Activated T-helper 1 cell treated with anti-CD3 and anti-CD28 coated beads, Interleukin-12 subunit alpha, Interleukin-12 subunit beta, Interleukin-2, Interleukin-4 antibody, amounts not matched to agents 30 ng/mL and 10 ng/mL and 1 ng/mL, durations not matched to agents 14 hours and 24 hours and 36 hours (primary cell): ENCODE data around the gene TMEM123. TPM values are rescaled to one million over a fixed set of nuclear protein-coding genes. Genes with fewer than 3 reads are reported as not detected.

Experiments used
- DNase-seq: peaks from one replicate; pipeline ENCODE4 v3.0.0; 2021; ENCODE audit warnings: low spot score
- H3K27ac Mint-ChIP-seq: one replicate; pipeline ENCODE4 v1.8.0; 2021; ENCODE audit warnings: mild to moderate bottlenecking, mixed read lengths
- H3K27me3 Mint-ChIP-seq: one replicate; pipeline ENCODE4 v1.8.0; 2022; ENCODE audit warnings: mild to moderate bottlenecking, moderate library complexity, mixed read lengths; ENCODE audit not compliant: insufficient read depth
- H3K36me3 Mint-ChIP-seq: one replicate; pipeline ENCODE4 v1.8.0; 2021; ENCODE audit warnings: low read depth, mixed read lengths
- H3K4me1 Mint-ChIP-seq: one replicate; pipeline ENCODE4 v1.8.0; 2021; ENCODE audit warnings: low read depth, mixed read lengths
- H3K4me3 Mint-ChIP-seq: one replicate; pipeline ENCODE4 v1.8.0; 2021; ENCODE audit warnings: mild to moderate bottlenecking, moderate library complexity, mixed read lengths
- H3K9me3 Mint-ChIP-seq: one replicate; pipeline ENCODE4 v1.8.0; 2021; ENCODE audit warnings: mixed read lengths
- intact Hi-C: fragments of 100-400 bp; cut with micrococcal nuclease; formaldehyde crosslinking; loops from one replicate; pipeline ENCODE4 v1.15.1; 2024
- total RNA-seq: library from RNA; stranded (reverse); gene quantifications from 2 replicates; pipeline ENCODE4 v1.2.3, GENCODE V29; 2022

Gene TMEM123
- total RNA-seq, 1 donor from 2014 or later: 231 TPM

DNA sequence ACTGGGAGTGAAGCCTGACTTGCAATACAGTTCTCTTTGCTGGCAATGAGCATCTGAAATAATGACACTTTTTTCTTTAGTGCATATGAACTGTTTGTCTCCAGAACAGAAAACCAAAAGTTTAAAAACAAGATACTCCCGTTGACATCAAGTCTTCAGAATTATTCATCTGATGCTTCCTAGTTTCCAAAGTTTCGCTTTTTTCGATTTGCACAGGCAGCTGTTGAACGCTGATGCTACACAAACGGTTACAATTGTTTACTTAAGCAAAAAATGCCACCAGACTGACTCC, 106.2 kb downstream of the TMEM123 start:
- no peaks in the 10 kb centered on the region for H3K9me3 Mint-ChIP-seq
- intact Hi-C loops: loop anchor here (2.0 to 10.0 kb wide), 4 partner anchors 44 to 762 kb away; partner anchors contain the start of gene DYNC2H1
- DNase-seq: no peak
- H3K4me3 Mint-ChIP-seq: peak overlapping the region; percentile 98
- peak overlapping the region; percentile 99 for H3K27ac Mint-ChIP-seq
- H3K36me3 Mint-ChIP-seq: peaks cover 17% of the 10 kb centered on the region
- H3K27me3 Mint-ChIP-seq: no peaks in the 10 kb centered on the region
- peaks cover 49% of the 10 kb centered on the region for H3K4me1 Mint-ChIP-seq

Other genes with a start within 250 kb of the TMEM123 start
- 101 and 108 TPM in 2 replicates for gene BIRC3, start 135.3 kb downstream of the TMEM123 start, total RNA-seq
- gene BIRC2, start 105.6 kb downstream of the TMEM123 start, total RNA-seq: 30.6 and 33.3 TPM in 2 replicates
- gene MMP7, start 78.0 kb upstream of the TMEM123 start, total RNA-seq: not detected in 2 replicates
- not detected in 2 replicates for gene MMP20, start 172.6 kb upstream of the TMEM123 start, total RNA-seq